DMS153 treated with DMSO at 0.1 percent for 48 hours (cell line): ENCODE results near the gene SNF8.

ENCODE experiments used
- DNase-seq: peaks from one replicate; lab custom pipeline; 2025; ENCODE audit not compliant: unreplicated experiment; lab: John Stamatoyannopoulos, UW

Gene SNF8

GRCh38 chr17:48892940-48893645, 51.5 kb downstream of the SNF8 start:
- DNase-seq = no peak

- DNase-seq = no peak
These were observed 54.6 kb downstream of the SNF8 start for GRCh38 chr17:48890086-48890485.

GRCh38 chr17:48883171-48883570, 61.5 kb downstream of the SNF8 start:
- DNase-seq = no peak

- no peak for DNase-seq
These were observed 62.4 kb downstream of the SNF8 start for GRCh38 chr17:48882272-48882671.
